T-helper 9 cell (primary cell): ENCODE data around the gene ARG2.
"Not testable (repeated sequence)": the region's sequence is repeated elsewhere in the genome, so short reads cannot be mapped to it uniquely, and the experiment has no call there.

ENCODE experiments used
- DNase-seq: peaks from one replicate; pipeline ENCODE4 v3.0.0-alpha.2; 2020

The ARG2 gene

DNA sequence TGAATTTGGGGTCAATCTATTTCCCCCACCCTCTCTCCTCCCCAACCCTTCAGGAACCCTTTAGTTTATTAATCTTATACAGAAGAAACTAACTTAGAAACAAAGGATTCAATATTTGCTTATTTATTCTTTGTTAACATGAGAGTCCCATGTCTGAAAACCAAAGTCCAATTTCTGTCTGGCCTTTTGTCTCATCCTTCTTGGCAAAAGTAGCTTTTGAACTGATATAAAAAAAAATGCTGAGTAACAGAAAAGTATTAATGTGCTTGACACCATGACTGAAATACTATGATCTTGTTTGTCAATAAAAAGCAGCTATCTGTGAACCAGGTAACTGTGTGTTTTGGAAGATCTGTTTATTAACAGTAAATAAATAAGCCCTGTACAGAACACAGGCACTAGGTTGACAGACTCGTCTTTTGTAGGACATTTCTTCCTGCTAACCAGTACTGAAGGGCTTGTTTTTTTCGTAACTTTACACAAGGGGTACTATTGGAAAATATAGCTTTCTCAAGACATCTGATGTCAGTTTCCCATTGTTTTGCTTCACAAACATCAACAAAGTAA lies 30.4 kb upstream of the ARG2 start:
- no peak for DNase-seq

GRCh38 chr14:67593650-67594049 lies 26.1 kb upstream of the ARG2 start:
- DNase-seq = not testable (repeated sequence)

GRCh38 chr14:67595392-67595791 lies 24.3 kb upstream of the ARG2 start:
- DNase-seq = no peak

GRCh38 chr14:67599698-67600561 lies 19.8 kb upstream of the ARG2 start, which contains the start of gene PIGH:
Gene PIGH (minus strand): TSS chr14:67600268. CDS start chr14:67600203, 65 bp downstream.
- peak; percentile 93 for DNase-seq

DNA sequence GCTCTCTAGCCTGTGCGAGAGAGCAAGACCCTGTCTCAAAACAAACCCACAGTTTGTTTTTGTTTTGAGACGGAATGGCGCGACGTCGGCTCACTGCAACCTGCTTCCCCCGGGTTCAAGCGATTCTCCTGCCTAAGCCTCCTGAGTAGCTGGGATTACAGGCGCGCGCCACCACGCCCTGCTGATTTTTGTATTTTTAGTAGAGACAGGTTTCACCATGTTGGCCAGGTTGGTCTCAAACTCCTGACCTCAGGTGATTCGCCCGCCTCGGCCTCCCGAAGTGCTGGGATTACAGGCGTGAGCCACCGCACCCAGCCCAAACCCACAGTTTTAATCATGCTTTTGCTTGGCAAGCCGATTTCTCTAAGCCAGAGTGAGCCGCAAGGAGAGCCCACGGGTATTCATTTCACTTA lies 19.2 kb upstream of the ARG2 start:
- DNase-seq = not testable (repeated sequence)

GRCh38 chr14:67602076-67602475 lies 17.6 kb upstream of the ARG2 start:
- no peak for DNase-seq

- no peak for DNase-seq
These were observed 16.6 kb upstream of the ARG2 start for GRCh38 chr14:67602995-67603545.

- DNase-seq = no peak
These were observed 12.1 kb upstream of the ARG2 start for GRCh38 chr14:67607646-67608045.

- DNase-seq = no peak
These were observed 9.9 kb upstream of the ARG2 start for GRCh38 chr14:67609642-67610310.

- no peak for DNase-seq
These were observed 9.2 kb upstream of the ARG2 start for GRCh38 chr14:67610491-67610890.

DNA sequence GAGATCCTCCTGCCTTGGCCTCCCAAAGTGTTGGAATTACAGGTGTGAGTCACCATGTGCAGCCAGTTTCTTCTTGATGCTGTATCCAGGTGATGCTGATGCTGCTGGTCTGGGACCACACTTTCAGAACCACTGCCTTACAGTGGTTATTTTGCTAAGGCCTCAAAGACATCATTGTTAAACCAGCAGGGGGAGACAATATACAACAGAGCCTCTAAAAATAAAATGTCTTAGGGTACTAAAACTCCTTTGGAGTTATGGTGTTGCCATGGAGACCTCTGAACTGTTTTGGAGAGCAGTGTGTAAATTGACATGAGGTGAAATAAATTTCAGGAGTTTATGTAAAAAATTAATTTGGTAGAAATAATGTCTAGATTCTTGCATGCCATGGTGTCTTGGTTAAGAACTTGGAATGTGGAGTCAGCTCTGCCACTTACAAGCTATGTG lies 1.1 kb upstream of the ARG2 start:
- DNase-seq = peak; percentile 0

DNA sequence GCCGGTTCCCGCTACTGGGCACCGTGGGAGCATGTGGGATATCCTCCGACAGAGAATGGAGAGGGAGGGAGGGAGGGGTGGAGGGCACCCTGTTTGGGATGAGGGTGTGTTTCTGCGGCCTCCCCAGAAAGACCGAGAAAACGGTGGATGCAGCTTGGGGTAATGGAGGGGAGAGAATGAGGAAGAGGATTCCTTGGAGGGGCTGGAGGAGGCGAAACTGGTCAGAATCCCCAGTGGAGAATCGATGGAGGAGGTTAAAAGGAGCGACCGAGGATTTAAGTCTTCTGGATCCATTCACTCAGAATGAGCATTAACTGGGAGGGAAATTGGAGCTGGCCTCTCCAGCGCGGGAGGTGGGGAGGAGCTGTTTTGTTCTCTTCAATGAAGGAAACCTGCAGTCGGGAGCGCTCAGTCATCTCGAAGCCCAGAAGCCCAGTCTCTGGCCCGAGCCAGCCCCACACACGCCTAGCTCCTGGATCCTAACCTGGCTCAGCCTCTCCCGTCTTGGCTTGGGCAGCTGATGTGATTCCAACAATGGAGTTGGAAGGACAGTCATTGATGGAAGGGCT lies 581 bp downstream of the ARG2 start:
- no peak for DNase-seq

- DNase-seq = no peak
These were observed 3.0 kb downstream of the ARG2 start for GRCh38 chr14:67622675-67623074.

DNA sequence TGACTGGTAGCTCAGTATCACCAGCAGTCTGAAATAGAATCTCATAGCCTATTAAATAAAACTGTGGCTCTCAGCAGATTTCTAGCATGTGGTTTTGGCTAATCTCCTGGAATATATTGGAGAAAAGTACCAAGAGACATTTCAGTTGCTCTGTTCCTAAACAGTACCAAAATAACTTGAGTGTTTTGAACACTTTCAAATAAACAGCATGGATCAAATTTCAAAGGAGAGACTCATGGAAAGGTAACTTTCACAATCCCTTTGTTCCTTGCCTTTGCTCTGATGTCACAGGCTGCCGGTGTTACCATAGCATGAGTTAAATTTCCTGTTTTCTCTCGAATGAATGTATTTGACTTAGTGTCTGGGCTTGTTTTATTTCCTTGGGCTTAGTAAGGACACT lies 3.4 kb downstream of the ARG2 start:
- DNase-seq = no peak

GRCh38 chr14:67626131-67626530 lies 6.4 kb downstream of the ARG2 start:
- not testable (repeated sequence) for DNase-seq

DNA sequence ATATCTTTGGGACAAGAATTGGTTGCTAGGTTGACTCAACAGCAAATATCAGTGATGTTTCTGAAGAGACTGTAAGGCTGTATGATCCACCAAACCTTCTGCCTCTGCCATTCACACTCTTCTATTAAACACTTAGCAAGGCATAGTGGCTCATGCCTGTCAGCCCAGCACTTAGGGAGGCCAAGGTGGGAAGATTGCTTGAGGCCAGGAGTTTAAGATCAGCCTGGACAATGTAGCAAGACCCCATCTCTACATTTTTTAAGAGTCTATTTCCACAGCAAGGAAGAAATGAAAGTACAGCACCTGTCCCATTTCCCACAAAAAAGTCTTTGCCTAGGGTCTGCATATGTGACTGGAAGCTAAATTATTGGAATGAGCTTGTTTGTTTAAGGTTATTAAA lies 7.8 kb downstream of the ARG2 start:
- DNase-seq = no peak

DNA sequence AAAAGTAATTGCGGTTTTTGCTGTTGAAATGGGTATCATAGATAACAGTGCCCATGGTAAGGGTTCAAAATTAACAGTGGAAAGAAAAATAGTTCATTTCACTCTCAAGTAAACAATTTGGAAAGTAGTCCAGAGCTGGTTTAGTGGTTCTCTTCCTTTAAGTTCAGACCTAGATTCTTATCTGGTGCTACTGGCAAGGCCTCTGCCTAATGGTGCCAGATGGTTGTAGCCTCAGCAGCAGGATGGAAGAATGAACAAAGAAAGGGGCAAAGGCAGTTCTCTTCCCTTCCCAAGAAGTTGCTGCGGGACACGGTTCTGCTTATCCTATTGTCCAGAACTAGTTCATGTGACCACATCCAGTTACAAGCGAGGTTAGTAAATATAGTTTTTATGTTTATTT lies 10.5 kb downstream of the ARG2 start:
- no peak for DNase-seq

DNA sequence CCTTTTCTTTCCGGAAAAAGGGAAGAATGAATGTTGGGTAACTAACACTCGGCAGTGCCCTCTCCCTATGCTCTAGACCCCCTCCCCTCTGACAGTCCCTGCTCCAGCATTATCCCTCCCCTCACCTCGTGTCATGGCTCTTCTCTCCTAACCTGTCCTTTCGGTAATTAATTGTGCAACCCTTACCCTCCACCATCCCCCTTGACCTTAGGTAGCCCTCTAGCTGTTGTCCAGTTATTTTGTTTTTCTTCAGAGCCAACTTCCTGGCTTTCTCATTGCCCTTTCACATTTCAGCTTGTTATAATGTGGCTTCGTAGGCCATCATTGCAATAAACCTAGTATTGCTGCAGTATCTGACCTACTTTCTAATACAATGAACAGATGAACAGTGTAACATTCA lies 11.2 kb downstream of the ARG2 start:
- no peak for DNase-seq

GRCh38 chr14:67633451-67634147 lies 13.9 kb downstream of the ARG2 start:
- no peak for DNase-seq

DNA sequence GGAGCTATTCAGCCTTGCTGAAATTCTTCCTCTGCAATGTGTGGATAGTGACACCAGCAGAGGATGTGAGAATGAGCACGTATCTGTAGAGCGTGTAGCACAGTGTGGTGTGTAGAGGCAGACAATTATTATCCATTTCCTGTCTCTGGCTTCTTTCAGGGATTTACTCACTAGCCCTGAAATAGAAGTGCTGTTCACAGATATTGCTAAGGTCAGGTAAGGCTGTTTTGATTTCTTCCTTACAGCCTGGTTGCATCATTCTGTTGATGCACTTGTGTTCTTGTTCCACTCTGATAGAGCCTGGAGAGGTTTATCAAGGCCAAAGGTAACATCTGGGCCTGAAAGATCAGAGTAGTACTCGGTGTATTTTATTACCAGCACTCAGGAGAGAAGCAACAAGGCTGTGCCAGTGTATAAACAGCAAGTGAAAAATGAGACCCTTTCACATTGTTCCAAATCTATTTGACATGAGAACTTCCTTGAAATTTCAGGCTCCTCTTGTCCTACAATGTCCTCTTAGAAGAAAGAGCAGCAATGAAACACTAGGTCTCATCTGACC lies 16.7 kb downstream of the ARG2 start:
- DNase-seq = no peak

DNA sequence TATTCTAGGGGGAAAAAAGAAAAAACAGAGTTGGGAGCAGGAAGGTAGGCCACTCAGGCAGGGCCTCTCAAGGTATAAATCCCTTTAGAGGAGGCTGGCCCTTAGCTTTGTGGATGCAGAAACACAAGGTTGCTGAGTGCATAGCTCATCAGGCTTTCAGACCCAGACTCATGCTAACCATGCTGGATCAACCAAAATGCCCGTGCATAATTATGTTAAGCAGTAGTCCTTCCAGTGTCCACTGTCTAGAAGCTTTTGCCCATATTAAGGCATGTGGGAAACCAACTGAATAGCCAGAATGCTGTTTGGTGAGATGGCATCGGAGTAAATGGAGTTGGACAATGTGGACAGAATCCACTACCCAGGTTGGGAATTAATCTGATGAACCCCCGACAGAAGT lies 18.9 kb downstream of the ARG2 start:
- DNase-seq = no peak

DNA sequence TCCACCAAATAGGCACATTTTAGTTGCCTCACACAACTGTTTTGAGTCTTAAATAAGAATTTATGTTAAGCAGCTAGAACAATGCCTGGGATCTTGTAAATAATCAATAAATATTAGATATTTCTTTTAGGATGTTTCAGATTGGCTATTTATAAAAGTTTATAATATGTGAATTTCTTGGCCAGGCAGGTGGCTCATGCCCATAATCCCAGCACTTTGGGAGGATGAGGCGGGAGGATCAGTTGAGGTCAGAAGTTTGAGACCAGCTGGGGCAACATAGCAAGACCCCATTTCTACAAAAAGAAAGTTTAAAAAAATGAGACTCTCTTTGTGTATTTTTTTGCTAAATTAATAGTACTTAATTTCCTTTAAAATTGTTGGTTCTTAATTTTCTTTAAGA lies 21.8 kb downstream of the ARG2 start:
- no peak for DNase-seq
